Measurements from ENCODE around the gene DRD3. TPM values are rescaled to one million over a fixed set of nuclear protein-coding genes. Genes with fewer than 3 reads are reported as not detected.
A peak's percentile ranks its signal among the peaks of the same experiment; 100 is the strongest.

DRD3 gene
- total RNA-seq, 2 donors from 2014 or later, result not detected

DNA sequence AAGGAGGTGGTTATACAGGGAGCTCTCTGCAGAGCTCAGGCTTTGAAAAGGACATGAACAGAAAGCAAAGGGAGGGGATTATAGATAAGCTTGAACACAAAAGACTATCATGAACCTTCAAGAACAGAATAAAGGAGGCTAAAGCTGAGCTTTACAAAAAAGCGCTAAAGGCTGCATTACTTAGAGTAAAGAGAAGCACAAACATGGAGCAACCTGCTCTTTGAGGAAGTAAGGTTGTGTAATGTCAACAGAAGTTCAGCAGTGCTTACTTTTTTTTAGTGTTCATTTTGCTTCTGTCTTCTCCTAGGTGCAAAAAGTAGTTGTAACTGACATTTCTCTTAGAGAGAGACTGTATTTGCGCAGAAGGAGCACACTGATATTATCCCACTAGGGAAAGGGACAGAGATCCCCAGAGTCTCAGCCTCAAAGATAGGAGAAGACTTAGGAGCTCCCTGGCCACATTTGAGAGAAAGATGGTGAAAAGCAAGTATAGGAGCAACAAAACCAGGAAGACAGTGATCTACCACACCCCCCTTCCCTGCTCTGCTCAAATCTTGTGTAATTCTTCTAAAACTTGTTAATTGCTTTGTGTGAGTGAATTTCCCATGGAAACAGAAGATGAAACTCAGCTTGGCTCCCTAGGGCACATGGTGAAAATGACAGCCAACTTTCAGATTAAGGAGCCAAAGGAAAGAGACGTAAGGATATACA, 67.6 kb downstream of the DRD3 start:
- TF ChIP-seq, protein P1, sequence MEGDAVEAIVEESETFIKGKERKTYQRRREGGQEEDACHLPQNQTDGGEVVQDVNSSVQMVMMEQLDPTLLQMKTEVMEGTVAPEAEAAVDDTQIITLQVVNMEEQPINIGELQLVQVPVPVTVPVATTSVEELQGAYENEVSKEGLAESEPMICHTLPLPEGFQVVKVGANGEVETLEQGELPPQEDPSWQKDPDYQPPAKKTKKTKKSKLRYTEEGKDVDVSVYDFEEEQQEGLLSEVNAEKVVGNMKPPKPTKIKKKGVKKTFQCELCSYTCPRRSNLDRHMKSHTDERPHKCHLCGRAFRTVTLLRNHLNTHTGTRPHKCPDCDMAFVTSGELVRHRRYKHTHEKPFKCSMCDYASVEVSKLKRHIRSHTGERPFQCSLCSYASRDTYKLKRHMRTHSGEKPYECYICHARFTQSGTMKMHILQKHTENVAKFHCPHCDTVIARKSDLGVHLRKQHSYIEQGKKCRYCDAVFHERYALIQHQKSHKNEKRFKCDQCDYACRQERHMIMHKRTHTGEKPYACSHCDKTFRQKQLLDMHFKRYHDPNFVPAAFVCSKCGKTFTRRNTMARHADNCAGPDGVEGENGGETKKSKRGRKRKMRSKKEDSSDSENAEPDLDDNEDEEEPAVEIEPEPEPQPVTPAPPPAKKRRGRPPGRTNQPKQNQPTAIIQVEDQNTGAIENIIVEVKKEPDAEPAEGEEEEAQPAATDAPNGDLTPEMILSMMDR (IDR thresholded peaks at IDR 0.05), result no peak
- TF ChIP-seq POLR2A (IDR thresholded peaks at IDR 0.05), result no peak
- WGBS, 2 donors, result 64 to 71% methylated on average over 3 of the region's 3 CpGs
- H3K9me3 ChIP-seq, result no peaks in the 10 kb centered on the region
- no peaks in the 10 kb centered on the region for H3K27me3 ChIP-seq
- intact Hi-C loops (cut with DNase I), result no loop called here
- DNase-seq (no peak), ATAC-seq (no peak)
- peak overlapping the region in 1 of 4 donors; percentile 8 for H3K27ac ChIP-seq
- no peaks in the 10 kb centered on the region for H3K4me1 ChIP-seq
- H3K4me3 ChIP-seq, result no peak overlapping the region
- no peaks in the 10 kb centered on the region for H3K36me3 ChIP-seq (replicated peaks in 1 of 2; ENCODE audit: insufficient read depth in 1 of 2, low read depth in 2 of 2)

DNA sequence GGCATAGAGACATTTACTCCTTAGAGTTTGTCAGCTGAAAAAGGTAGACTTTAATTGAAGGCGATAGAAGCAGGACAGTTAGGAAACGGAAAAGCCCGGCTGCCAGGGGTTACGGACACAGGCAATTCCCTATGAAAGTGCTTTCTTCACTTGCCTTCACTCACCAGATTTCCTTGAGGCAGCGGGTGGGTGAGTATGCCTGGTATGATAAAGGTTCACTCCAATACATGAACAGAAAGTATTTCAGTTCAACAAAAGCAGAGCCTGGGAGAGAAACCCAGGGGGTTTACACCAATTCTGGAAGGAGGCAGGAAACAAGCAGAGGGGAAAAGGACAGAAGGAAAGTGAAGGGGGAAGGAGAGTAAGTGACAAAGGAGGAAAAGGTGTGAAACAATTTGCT, 68.4 kb downstream of the DRD3 start:
- DNase-seq, result no peak
- Histone ChIP-seq H3K9me3 (no peaks in the 10 kb centered on the region), H3K27me3 (no peaks in the 10 kb centered on the region), H3K4me1 (no peaks in the 10 kb centered on the region), H3K4me3 (no peak overlapping the region), H3K36me3 (replicated peaks in 1 of 2; ENCODE audit: insufficient read depth in 1 of 2, low read depth in 2 of 2) (no peaks in the 10 kb centered on the region), H3K27ac (no peak overlapping the region)
- no peak for TF ChIP-seq POLR2A (IDR thresholded peaks at IDR 0.05)
- TF ChIP-seq, protein P1 (IDR thresholded peaks at IDR 0.05), result no peak
- WGBS, 2 donors, result 70 to 74% methylated on average over 5 of the region's 5 CpGs
- intact Hi-C loops (cut with DNase I), result no loop called here
- ATAC-seq, result no peak

DNA sequence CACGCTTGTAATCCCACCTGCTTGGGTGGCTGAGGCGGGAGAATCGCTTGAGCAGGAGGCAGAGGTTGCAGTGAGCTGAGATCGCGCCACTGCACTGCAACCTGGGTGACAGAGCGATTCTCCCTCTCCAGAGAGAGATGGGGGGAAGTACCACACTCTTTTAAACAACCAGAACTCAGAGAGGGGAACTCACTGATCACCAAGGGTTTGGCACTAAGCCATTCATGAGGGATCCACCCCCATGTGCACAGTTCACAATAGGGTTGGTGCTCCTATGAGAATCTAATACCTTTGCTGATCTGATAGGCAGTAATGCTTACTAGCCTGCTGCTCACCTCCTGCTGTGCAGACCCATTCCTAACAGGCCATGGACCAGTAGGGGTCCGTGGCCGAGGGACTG, 70.7 kb downstream of the DRD3 start:
- H3K9me3 ChIP-seq, result no peaks in the 10 kb centered on the region
- no peak overlapping the region for H3K4me3 ChIP-seq
- no peak for ATAC-seq
- H3K36me3 ChIP-seq (replicated peaks in 1 of 2; ENCODE audit: insufficient read depth in 1 of 2, low read depth in 2 of 2), result no peaks in the 10 kb centered on the region
- H3K4me1 ChIP-seq, result no peaks in the 10 kb centered on the region
- WGBS, 2 donors, result 81 to 82% methylated on average over 8 of the region's 8 CpGs
- no peak for DNase-seq
- intact Hi-C loops (cut with DNase I), result no loop called here
- TF ChIP-seq, protein P1 (IDR thresholded peaks at IDR 0.05), result no peak
- TF ChIP-seq POLR2A (IDR thresholded peaks at IDR 0.05), result no peak
- H3K27ac ChIP-seq, result no peak overlapping the region
- no peaks in the 10 kb centered on the region for H3K27me3 ChIP-seq

DNA sequence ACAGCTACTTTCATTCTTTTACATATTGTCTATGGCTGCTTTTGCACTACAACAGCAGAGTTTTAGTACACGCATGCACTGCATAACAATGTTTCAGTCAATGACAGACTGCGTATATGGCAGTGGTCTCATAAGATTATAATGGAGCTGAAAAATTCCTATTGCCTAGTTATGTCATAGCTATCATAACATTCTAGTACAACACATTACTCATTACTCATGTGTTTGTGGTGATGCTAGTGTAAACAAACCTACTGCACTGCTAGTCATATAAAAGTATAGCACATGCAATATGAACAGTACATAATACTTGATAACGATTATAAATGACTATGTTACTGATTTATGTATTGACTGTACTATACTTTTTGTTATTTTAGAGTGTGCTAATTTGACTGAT, 74.4 kb downstream of the DRD3 start:
- Histone ChIP-seq H3K4me3 (no peak overlapping the region), H3K27me3 (no peaks in the 10 kb centered on the region), H3K4me1 (no peaks in the 10 kb centered on the region), H3K9me3 (no peaks in the 10 kb centered on the region), H3K36me3 (replicated peaks in 1 of 2; ENCODE audit: insufficient read depth in 1 of 2, low read depth in 2 of 2) (no peaks in the 10 kb centered on the region), H3K27ac (no peak overlapping the region)
- intact Hi-C loops (cut with DNase I), result no loop called here
- DNase-seq (no peak), ATAC-seq (no peak)
- no peak for TF ChIP-seq POLR2A (IDR thresholded peaks at IDR 0.05)
- TF ChIP-seq, protein P1 (IDR thresholded peaks at IDR 0.05), result no peak
- WGBS, 2 donors, result 80% methylated on average over 3 of the region's 3 CpGs

DNA sequence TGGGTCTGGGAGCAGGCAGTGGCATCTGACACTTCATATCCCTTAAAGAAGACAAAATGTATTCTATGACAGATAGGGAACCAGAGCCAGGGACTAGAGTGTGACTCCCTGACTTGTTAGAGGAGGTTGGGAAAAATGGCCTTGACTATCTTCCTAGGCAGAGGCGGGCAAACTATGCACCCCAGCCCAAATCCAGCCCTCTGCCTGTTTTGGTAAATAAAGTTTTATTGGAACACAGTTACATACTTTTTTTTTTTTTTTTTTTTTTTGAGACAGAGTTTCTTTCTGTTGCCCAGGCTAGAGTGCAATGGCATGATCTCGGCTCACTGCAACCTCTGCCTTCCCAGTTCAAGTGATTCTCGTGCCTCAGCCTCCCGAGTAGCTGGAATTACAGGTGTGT, 75.0 kb downstream of the DRD3 start:
- ATAC-seq, result no peak
- DNase-seq, result no peak
- H3K27ac ChIP-seq, result no peak overlapping the region
- no peaks in the 10 kb centered on the region for H3K9me3 ChIP-seq
- intact Hi-C loops (cut with DNase I), result no loop called here
- no peak overlapping the region for H3K4me3 ChIP-seq
- TF ChIP-seq, protein P1 (IDR thresholded peaks at IDR 0.05), result no peak
- TF ChIP-seq POLR2A (IDR thresholded peaks at IDR 0.05), result no peak
- no peaks in the 10 kb centered on the region for H3K4me1 ChIP-seq
- H3K27me3 ChIP-seq, result no peaks in the 10 kb centered on the region
- WGBS, 2 donors, result 75 to 80% methylated on average over 4 of the region's 4 CpGs
- H3K36me3 ChIP-seq (replicated peaks in 1 of 2; ENCODE audit: insufficient read depth in 1 of 2, low read depth in 2 of 2), result no peaks in the 10 kb centered on the region

All from body of pancreas (tissue), 4 donors.